T-helper 17 cell (primary cell): ENCODE results near the gene TDP1. TPM values are rescaled to one million over a fixed set of nuclear protein-coding genes. Genes with fewer than 3 reads are reported as not detected.
"Not testable (repeated sequence)": the region's sequence is repeated elsewhere in the genome, so short reads cannot be mapped to it uniquely, and the experiment has no call there.

Experiments used
- ATAC-seq: fragments of 150-1000 bp; cut with Tn5 transposase; 2 replicates; pipeline ENCODE4 v1.10.0; 2021; ENCODE audit warnings: mild to moderate bottlenecking, moderate library complexity
- DNase-seq, 3 donors: peaks; one replicate each; pipeline versions ENCODE4 v3.0.0 to v3.0.0-alpha.2; 2020 to 2021
- H3K9me3 ChIP-seq: one replicate; pipeline ENCODE4 v1.7.0; 2013; ENCODE audit warnings: low read length, mild to moderate bottlenecking; ENCODE audit not compliant: control insufficient read depth, poor library complexity, severe bottlenecking
- H3K27ac Mint-ChIP-seq: one replicate; pipeline ENCODE4 v1.8.0; 2022; ENCODE audit warnings: mild to moderate bottlenecking, moderate library complexity, mixed read lengths
- H3K27me3 Mint-ChIP-seq: one replicate; pipeline ENCODE4 v1.8.0; 2022; ENCODE audit warnings: mixed read lengths
- H3K36me3 Mint-ChIP-seq: one replicate; pipeline ENCODE4 v1.8.0; 2022; ENCODE audit warnings: low read depth, mixed read lengths
- H3K4me1 Mint-ChIP-seq: one replicate; pipeline ENCODE4 v1.8.0; 2022; ENCODE audit warnings: mild to moderate bottlenecking, mixed read lengths
- H3K4me3 Mint-ChIP-seq: one replicate; pipeline ENCODE4 v1.8.0; 2022; ENCODE audit warnings: mild to moderate bottlenecking, moderate library complexity, mixed read lengths
- total RNA-seq, 4 donors: library from RNA in 2 of 4; stranded (reverse) in 2 of 4; gene quantifications; one replicate each; pipeline ENCODE4 v1.2.3 and lab custom pipeline; 2022 to 2026

TDP1 gene
- total RNA-seq, 2 donors from 2014 or later = 50.5 to 53.9 TPM

- H3K4me3 Mint-ChIP-seq, H3K36me3 Mint-ChIP-seq, DNase-seq, H3K4me1 Mint-ChIP-seq, H3K27ac Mint-ChIP-seq, ATAC-seq, H3K9me3 ChIP-seq: not testable (repeated sequence)
- peaks cover 17% of the 10 kb centered on the region for H3K27me3 Mint-ChIP-seq
Measured at GRCh38 chr14:90089486-90089885, 133.8 kb downstream of the TDP1 start.

GRCh38 chr14:90091393-90091792, 135.7 kb downstream of the TDP1 start:
- H3K9me3 ChIP-seq = no peaks in the 10 kb centered on the region
- H3K27ac Mint-ChIP-seq = no peak overlapping the region

GRCh38 chr14:90093942-90094595, 138.3 kb downstream of the TDP1 start:
- ATAC-seq (no peak), DNase-seq (no peak)
- Mint-ChIP-seq H3K4me3 (no peak overlapping the region), H3K36me3 (peaks cover 3% of the 10 kb centered on the region), H3K27me3 (peaks cover 15% of the 10 kb centered on the region), H3K27ac (no peak overlapping the region), H3K4me1 (no peaks in the 10 kb centered on the region)
- H3K9me3 ChIP-seq = no peaks in the 10 kb centered on the region

More at GRCh38 chr14:90091393-90091792, 135.7 kb downstream of the TDP1 start:
- no peak overlapping the region for H3K4me3 Mint-ChIP-seq
- peaks cover 3% of the 10 kb centered on the region for H3K36me3 Mint-ChIP-seq
- ATAC-seq (no peak), DNase-seq (no peak)
- H3K4me1 Mint-ChIP-seq = no peaks in the 10 kb centered on the region
- H3K27me3 Mint-ChIP-seq = peaks cover 22% of the 10 kb centered on the region

Other genes with a start within 250 kb of the TDP1 start
- 1 to 10 TPM; 1.1 to 1.9 TPM for gene EFCAB11, start 1.2 kb upstream of the TDP1 start, total RNA-seq
- gene KCNK13, start 106.1 kb downstream of the TDP1 start, total RNA-seq = under 1 TPM in 1 of 2 donors, not detected in 1; 0.21 TPM